T-helper 1 cell treated with Interleukin-12 subunit alpha and Interleukin-12 subunit beta and Interleukin-4 antibody, amounts not matched to agents 30 μg/mL and 1 μg/mL, for 36 hours (primary cell): ENCODE data around the gene FBLN2.

ENCODE experiments used
- H3K27ac Mint-ChIP-seq: one replicate; pipeline ENCODE4 v1.8.0; 2021; ENCODE audit warnings: mild to moderate bottlenecking, mixed read lengths
- H3K27me3 Mint-ChIP-seq: one replicate; pipeline ENCODE4 v1.8.0; 2021; ENCODE audit warnings: low read depth, mixed read lengths
- H3K36me3 Mint-ChIP-seq: one replicate; pipeline ENCODE4 v1.8.0; 2021; ENCODE audit warnings: low read depth, mixed read lengths
- H3K4me1 Mint-ChIP-seq: one replicate; pipeline ENCODE4 v1.8.0; 2021; ENCODE audit warnings: low read depth, mixed read lengths
- H3K4me3 Mint-ChIP-seq: one replicate; pipeline ENCODE4 v1.8.0; 2021; ENCODE audit warnings: mild to moderate bottlenecking, moderate library complexity, mixed read lengths
- H3K9me3 Mint-ChIP-seq: one replicate; pipeline ENCODE4 v1.8.0; 2021; ENCODE audit warnings: mixed read lengths

FBLN2 gene

GRCh38 chr3:13595485-13595884 is 46.6 kb downstream of the FBLN2 start:
- Mint-ChIP-seq H3K4me1 (no peaks in the 10 kb centered on the region), H3K27ac (no peak overlapping the region), H3K4me3 (no peak overlapping the region), H3K27me3 (peaks cover 4% of the 10 kb centered on the region), H3K36me3 (no peaks in the 10 kb centered on the region), H3K9me3 (no peaks in the 10 kb centered on the region)

GRCh38 chr3:13596426-13597205 is 47.7 kb downstream of the FBLN2 start:
- Mint-ChIP-seq H3K9me3 (no peaks in the 10 kb centered on the region), H3K4me1 (no peaks in the 10 kb centered on the region), H3K4me3 (no peak overlapping the region), H3K27me3 (peaks cover 1% of the 10 kb centered on the region), H3K27ac (no peak overlapping the region), H3K36me3 (no peaks in the 10 kb centered on the region)

GRCh38 chr3:13597661-13598060 is 48.7 kb downstream of the FBLN2 start:
- H3K27me3 Mint-ChIP-seq = no peaks in the 10 kb centered on the region
- no peak overlapping the region for H3K27ac Mint-ChIP-seq
- no peak overlapping the region for H3K4me3 Mint-ChIP-seq

GRCh38 chr3:13598201-13598600 is 49.3 kb downstream of the FBLN2 start:
- Mint-ChIP-seq H3K27me3 (no peaks in the 10 kb centered on the region), H3K4me1 (no peaks in the 10 kb centered on the region), H3K4me3 (no peak overlapping the region), H3K36me3 (no peaks in the 10 kb centered on the region), H3K9me3 (no peaks in the 10 kb centered on the region), H3K27ac (no peak overlapping the region)

More at GRCh38 chr3:13597661-13598060, 48.7 kb downstream of the FBLN2 start:
- H3K4me1 Mint-ChIP-seq = no peaks in the 10 kb centered on the region
- no peaks in the 10 kb centered on the region for H3K9me3 Mint-ChIP-seq
- no peaks in the 10 kb centered on the region for H3K36me3 Mint-ChIP-seq

GRCh38 chr3:13598926-13599886 is 50.3 kb downstream of the FBLN2 start:
- Mint-ChIP-seq H3K9me3 (no peaks in the 10 kb centered on the region), H3K4me1 (no peaks in the 10 kb centered on the region), H3K27ac (no peak overlapping the region), H3K27me3 (no peaks in the 10 kb centered on the region), H3K36me3 (no peaks in the 10 kb centered on the region), H3K4me3 (no peak overlapping the region)

GRCh38 chr3:13599887-13600450 is 51.0 kb downstream of the FBLN2 start:
- Mint-ChIP-seq H3K4me1 (no peaks in the 10 kb centered on the region), H3K4me3 (no peak overlapping the region), H3K36me3 (no peaks in the 10 kb centered on the region), H3K27me3 (no peaks in the 10 kb centered on the region), H3K27ac (no peak overlapping the region), H3K9me3 (no peaks in the 10 kb centered on the region)

GRCh38 chr3:13600950-13601691 is 52.2 kb downstream of the FBLN2 start:
- no peak overlapping the region for H3K4me3 Mint-ChIP-seq
- no peaks in the 10 kb centered on the region for H3K27me3 Mint-ChIP-seq
- no peaks in the 10 kb centered on the region for H3K4me1 Mint-ChIP-seq
- H3K27ac Mint-ChIP-seq = no peak overlapping the region
- H3K9me3 Mint-ChIP-seq = no peaks in the 10 kb centered on the region
- no peaks in the 10 kb centered on the region for H3K36me3 Mint-ChIP-seq

GRCh38 chr3:13601692-13602080 is 52.8 kb downstream of the FBLN2 start:
- H3K27ac Mint-ChIP-seq = no peak overlapping the region
- H3K4me3 Mint-ChIP-seq = no peak overlapping the region
- no peaks in the 10 kb centered on the region for H3K4me1 Mint-ChIP-seq
- no peaks in the 10 kb centered on the region for H3K27me3 Mint-ChIP-seq
- H3K9me3 Mint-ChIP-seq = no peaks in the 10 kb centered on the region
- no peaks in the 10 kb centered on the region for H3K36me3 Mint-ChIP-seq

GRCh38 chr3:13605555-13605954 is 56.6 kb downstream of the FBLN2 start:
- Mint-ChIP-seq H3K36me3 (no peaks in the 10 kb centered on the region), H3K9me3 (no peaks in the 10 kb centered on the region), H3K27me3 (no peaks in the 10 kb centered on the region), H3K4me3 (no peak overlapping the region), H3K27ac (no peak overlapping the region), H3K4me1 (no peaks in the 10 kb centered on the region)

GRCh38 chr3:13607821-13608597 is 59.1 kb downstream of the FBLN2 start:
- Mint-ChIP-seq H3K27me3 (no peaks in the 10 kb centered on the region), H3K27ac (no peak overlapping the region), H3K4me3 (no peak overlapping the region), H3K36me3 (no peaks in the 10 kb centered on the region), H3K4me1 (no peaks in the 10 kb centered on the region), H3K9me3 (no peaks in the 10 kb centered on the region)

- H3K9me3 Mint-ChIP-seq = no peaks in the 10 kb centered on the region
- no peaks in the 10 kb centered on the region for H3K36me3 Mint-ChIP-seq
- H3K4me1 Mint-ChIP-seq = no peaks in the 10 kb centered on the region
- H3K27me3 Mint-ChIP-seq = no peaks in the 10 kb centered on the region
- H3K4me3 Mint-ChIP-seq = no peak overlapping the region
- H3K27ac Mint-ChIP-seq = no peak overlapping the region
Measured at GRCh38 chr3:13608969-13609725, 60.2 kb downstream of the FBLN2 start.

GRCh38 chr3:13610006-13610570 is 61.2 kb downstream of the FBLN2 start:
- no peaks in the 10 kb centered on the region for H3K4me1 Mint-ChIP-seq

GRCh38 chr3:13611221-13611620 is 62.3 kb downstream of the FBLN2 start:
- Mint-ChIP-seq H3K27me3 (no peaks in the 10 kb centered on the region), H3K36me3 (no peaks in the 10 kb centered on the region), H3K4me1 (no peaks in the 10 kb centered on the region), H3K4me3 (no peak overlapping the region), H3K9me3 (no peaks in the 10 kb centered on the region), H3K27ac (no peak overlapping the region)

More at GRCh38 chr3:13610006-13610570, 61.2 kb downstream of the FBLN2 start:
- no peak overlapping the region for H3K27ac Mint-ChIP-seq
- H3K4me3 Mint-ChIP-seq = no peak overlapping the region
- H3K9me3 Mint-ChIP-seq = no peaks in the 10 kb centered on the region
- H3K36me3 Mint-ChIP-seq = no peaks in the 10 kb centered on the region
- no peaks in the 10 kb centered on the region for H3K27me3 Mint-ChIP-seq
